Thymus (tissue), 11 donors: ENCODE measurements around the gene CDH22. TPM values are rescaled to one million over a fixed set of nuclear protein-coding genes. Genes with fewer than 3 reads are reported as not detected.

Experiments
- DNase-seq, 9 donors: peaks; one replicate each; pipeline ENCODE4 v3.0.0-alpha.2; 2013; ENCODE audit warnings: low spot score in 9 of 9, low read depth in 6 of 9, missing footprints in 1 of 9
- H3K27ac ChIP-seq, 2 donors: one replicate each; pipeline ENCODE4 v1.5.1; 2013; ENCODE audit warnings: control low read depth in 1 of 2, low read depth in 1 of 2, low read length in 1 of 2, mild to moderate bottlenecking in 1 of 2, moderate library complexity in 1 of 2
- H3K27me3 ChIP-seq, 2 donors: one replicate each; pipeline ENCODE4 v1.5.1; 2013; ENCODE audit warnings: low read length in 1 of 2; ENCODE audit not compliant: control insufficient read depth in 2 of 2, insufficient read depth in 1 of 2
- H3K36me3 ChIP-seq, 2 donors: one replicate each; pipeline ENCODE4 v1.5.1; 2013; ENCODE audit warnings: low read length in 1 of 2, mild to moderate bottlenecking in 1 of 2, moderate library complexity in 1 of 2; ENCODE audit not compliant: control insufficient read depth in 2 of 2, insufficient read depth in 2 of 2
- H3K4me1 ChIP-seq, 2 donors: one replicate each; pipeline ENCODE4 v1.5.1; 2013; ENCODE audit warnings: low read length in 2 of 2; ENCODE audit not compliant: control insufficient read depth in 2 of 2, insufficient read depth in 2 of 2
- H3K4me3 ChIP-seq, 2 donors: one replicate each; pipeline ENCODE4 v1.5.1; 2013; ENCODE audit warnings: low read length in 2 of 2, control low read depth in 1 of 2, mild to moderate bottlenecking in 1 of 2
- H3K9me3 ChIP-seq, 2 donors: one replicate each; pipeline ENCODE4 v1.5.1; 2013; ENCODE audit warnings: low read length in 1 of 2, mild to moderate bottlenecking in 1 of 2; ENCODE audit not compliant: control insufficient read depth in 2 of 2, insufficient read depth in 1 of 2
- WGBS: extraction: QIAGEN DNeasy Blood & Tissue Kit; methylation state at CpG from one replicate; pipeline ENCODE4 v1.1.7; 2013; 5-methylcytosine and 5-hydroxymethylcytosine counted together
- polyA plus RNA-seq: library from polyadenylated mRNA; stranded (reverse); fragments of 200-250 nt; gene quantifications from one replicate; pipeline ENCODE4 v1.2.3, GENCODE V29; 2013
- total RNA-seq: library from RNA; stranded (reverse); fragments of 120-200 nt; gene quantifications from one replicate; pipeline ENCODE4 v1.2.4, GENCODE V29; 2013
- donor health status: healthy.

CDH22 gene
- total and polyA plus RNA-seq, 2 donors: 0.05 to 0.11 TPM

DNA sequence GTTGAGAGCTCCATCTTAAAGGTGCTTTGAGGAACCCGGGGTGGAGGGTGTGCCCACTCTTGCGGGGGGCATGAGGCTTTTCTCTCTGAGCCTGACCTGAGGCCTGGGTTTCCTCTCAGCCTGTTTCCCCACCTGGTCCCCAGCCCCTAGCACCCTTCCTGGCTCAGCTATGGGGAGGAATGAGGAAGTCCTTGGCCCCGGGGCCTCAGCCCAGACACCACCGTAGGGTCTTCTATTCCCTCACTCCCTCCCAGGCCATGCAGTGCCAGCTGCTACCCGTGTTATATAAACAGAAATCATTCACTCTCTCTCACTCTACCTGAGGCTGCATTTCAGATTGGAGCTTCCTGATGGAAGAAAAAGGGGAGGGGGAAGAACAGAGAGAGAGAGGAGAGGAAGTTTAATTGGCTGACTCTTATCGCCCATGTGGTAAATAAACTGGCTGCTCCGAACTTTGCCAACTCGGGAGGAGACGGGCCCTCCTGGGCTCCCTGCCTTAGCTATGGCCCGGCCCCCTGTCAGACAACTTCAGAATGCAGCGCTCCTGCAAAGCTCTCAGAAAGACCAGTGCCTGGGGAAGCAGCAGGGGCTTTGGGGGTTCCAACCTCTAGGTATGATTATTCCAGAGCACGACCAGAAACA is 2.8 kb downstream of the CDH22 start:
- H3K27me3 ChIP-seq: peaks cover 40 to 73% of the 10 kb centered on the region in 2 donors
- no peak for DNase-seq
- no peak overlapping the region for H3K27ac ChIP-seq

DNA sequence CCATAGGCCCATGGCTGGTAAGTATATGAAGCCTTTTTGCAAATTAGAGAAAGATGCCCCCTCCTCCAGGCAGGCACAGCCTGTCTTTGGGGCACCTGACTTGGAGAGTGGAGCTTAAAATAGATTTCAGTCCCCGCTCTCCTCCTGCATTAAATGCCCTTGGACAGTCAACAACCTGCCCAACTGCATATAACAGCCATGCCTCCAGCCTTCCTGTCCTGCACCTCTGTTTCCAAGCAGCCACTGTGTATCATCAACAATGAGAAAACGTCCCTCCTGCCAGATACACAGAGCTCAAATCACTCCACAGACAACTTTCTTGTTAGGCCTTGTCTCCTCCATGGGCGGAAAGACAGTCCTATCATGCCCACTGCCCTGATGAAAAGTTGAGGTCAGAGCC is 3.4 kb downstream of the CDH22 start:
- peaks cover 38 to 67% of the 10 kb centered on the region in 2 donors for H3K27me3 ChIP-seq
- WGBS: 79% methylated on average over 3 of the region's 3 CpGs

More for the DNA sequence above, 2.8 kb downstream of the CDH22 start:
- 31% methylated on average over 12 of the region's 12 CpGs for WGBS
- H3K9me3 ChIP-seq: no peaks in the 10 kb centered on the region
- no peaks in the 10 kb centered on the region for H3K36me3 ChIP-seq
- H3K4me1 ChIP-seq: no peaks in the 10 kb centered on the region
- H3K4me3 ChIP-seq: no peak overlapping the region

DNA sequence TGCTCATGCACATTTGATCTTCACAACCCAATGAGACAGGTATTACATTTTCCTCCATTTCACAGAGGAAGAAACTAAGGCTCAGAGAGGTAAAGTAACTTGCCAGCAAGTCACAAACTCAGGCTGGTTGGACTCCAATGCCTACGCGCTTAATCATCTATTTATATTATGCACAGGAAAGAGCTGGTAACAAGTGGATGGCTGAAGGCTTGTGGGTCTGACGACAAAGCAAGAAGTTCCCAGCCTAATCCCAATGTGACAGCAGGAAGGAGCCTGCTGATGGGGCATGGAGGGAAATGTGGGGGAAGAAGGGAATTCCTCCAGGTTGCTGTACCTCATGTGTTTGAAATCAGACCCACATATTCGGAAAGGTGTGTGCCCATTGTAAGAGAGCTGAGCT is 3.9 kb downstream of the CDH22 start:
- DNase-seq: no peak
- WGBS: 88% methylated on average over 4 of the region's 4 CpGs
- no peaks in the 10 kb centered on the region for H3K36me3 ChIP-seq
- no peak overlapping the region for H3K4me3 ChIP-seq
- H3K27me3 ChIP-seq: peaks cover 35 to 62% of the 10 kb centered on the region in 2 donors
- H3K27ac ChIP-seq: no peak overlapping the region
- H3K4me1 ChIP-seq: no peaks in the 10 kb centered on the region
- H3K9me3 ChIP-seq: no peaks in the 10 kb centered on the region

More for the DNA sequence above, 3.4 kb downstream of the CDH22 start:
- no peak for DNase-seq
- Histone ChIP-seq H3K9me3 (no peaks in the 10 kb centered on the region), H3K27ac (no peak overlapping the region), H3K4me3 (no peak overlapping the region), H3K36me3 (no peaks in the 10 kb centered on the region), H3K4me1 (no peaks in the 10 kb centered on the region)

DNA sequence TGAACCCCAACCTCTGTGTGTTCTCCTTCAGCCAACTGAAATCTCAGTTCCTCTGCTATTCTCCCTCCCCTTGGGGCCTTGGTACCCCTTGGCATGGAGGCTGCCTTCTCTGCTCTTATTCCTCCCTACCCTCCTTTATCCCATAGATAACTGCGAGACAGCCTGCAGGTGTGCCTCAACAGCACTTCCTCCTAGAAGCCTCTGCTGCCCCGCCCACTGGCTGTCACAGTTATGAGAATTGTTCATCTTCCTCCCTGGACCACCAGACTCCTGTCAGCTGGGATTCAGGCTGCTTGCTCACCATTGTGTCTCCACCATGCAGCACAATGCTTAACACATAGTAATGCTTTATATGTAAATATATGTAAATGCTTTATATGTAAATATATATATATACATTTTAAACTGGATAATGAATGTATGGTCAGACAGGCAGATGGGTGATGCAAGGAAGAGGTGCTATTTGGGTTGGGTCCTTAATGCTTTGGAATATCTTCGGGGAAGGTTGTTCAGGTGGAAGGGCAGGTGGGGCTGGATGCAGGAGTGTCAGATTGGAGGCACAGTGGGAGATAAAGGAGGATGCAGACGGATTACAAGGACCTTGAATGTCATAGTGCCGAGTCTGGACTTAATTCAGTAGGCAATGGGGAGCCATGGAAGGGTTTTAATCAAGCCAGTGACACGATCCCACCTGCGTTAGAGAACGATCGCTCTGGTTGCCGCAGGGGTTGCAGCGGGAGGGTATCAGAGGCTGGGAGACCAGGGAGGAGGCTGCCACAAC is 4.9 kb downstream of the CDH22 start:
- Histone ChIP-seq H3K27ac (no peak overlapping the region), H3K9me3 (no peaks in the 10 kb centered on the region), H3K4me1 (no peaks in the 10 kb centered on the region), H3K36me3 (no peaks in the 10 kb centered on the region), H3K27me3 (peaks cover 26 to 56% of the 10 kb centered on the region in 2 donors), H3K4me3 (no peak overlapping the region)
- 89% methylated on average over 11 of the region's 11 CpGs for WGBS
- no peak for DNase-seq

DNA sequence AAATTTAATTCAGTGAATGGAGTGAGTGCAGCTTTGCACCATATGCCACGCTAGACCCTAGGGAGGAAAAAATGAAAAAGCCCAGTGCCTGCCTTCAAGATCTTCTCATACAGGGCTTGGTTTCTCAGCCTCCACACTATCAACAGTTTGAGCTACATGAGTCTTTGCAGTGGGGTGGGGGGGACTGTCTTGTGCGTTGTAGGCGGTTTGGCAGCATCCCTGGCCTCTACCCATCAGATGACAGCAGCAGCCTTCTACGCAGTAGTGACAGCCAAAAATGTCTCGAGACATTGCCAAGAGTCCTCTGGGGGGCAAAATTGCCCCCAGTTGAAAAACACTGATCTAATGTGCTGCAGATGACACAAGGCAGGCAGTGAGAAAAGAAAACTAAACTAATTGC is 6.2 kb downstream of the CDH22 start:
- no peaks in the 10 kb centered on the region for H3K36me3 ChIP-seq
- no peaks in the 10 kb centered on the region for H3K4me1 ChIP-seq
- 95% methylated on average over 5 of the region's 5 CpGs for WGBS
- peaks cover 13 to 47% of the 10 kb centered on the region in 2 donors for H3K27me3 ChIP-seq
- H3K27ac ChIP-seq: no peak overlapping the region
- no peaks in the 10 kb centered on the region for H3K9me3 ChIP-seq
- H3K4me3 ChIP-seq: no peak overlapping the region
- no peak for DNase-seq

DNA sequence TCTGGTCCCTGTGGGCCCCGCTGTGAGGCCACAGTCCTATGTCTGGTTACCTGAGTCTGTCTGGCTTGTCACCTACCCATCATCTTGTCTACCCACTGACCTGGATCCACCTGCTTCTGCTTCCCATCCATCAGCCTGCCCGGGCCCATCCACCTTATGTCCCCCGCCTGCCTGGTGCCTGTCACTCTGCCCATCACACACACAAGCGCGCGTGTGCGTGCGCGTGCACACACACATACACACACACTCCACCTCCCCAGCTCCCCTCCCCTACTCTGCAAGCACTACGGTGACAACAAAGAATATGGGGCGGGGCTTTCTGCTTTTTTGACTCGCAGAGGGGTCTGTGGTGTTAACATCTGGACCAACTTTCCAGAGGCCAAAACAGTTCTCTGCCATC is 8.0 kb downstream of the CDH22 start:
- 86% methylated on average over 12 of the region's 12 CpGs for WGBS
- DNase-seq: no peak
- Histone ChIP-seq H3K4me1 (no peaks in the 10 kb centered on the region), H3K4me3 (no peak overlapping the region), H3K27me3 (peaks cover 0 to 35% of the 10 kb centered on the region in 2 donors), H3K9me3 (no peaks in the 10 kb centered on the region), H3K27ac (no peak overlapping the region), H3K36me3 (no peaks in the 10 kb centered on the region)

DNA sequence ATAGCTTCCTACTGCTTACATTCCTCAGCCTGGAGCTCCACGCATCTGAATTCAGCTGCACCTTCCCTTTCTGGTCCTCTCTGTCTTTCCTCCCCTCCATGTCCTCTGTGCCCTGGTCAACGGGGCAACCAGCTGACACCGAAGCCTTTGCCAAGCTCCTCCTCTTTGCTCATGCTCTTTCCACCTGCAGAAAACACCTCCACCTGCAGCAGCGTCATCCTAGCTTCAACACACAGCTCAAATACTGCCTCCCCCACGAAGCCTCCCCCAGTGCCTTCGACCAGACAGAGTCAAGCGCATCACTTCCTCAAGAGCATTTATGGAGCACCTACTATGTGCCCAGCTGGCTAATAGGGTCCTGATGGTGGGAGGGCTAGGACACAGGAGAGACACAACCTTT is 9.2 kb downstream of the CDH22 start:
- peaks cover 0 to 30% of the 10 kb centered on the region in 2 donors for H3K27me3 ChIP-seq
- H3K36me3 ChIP-seq: no peaks in the 10 kb centered on the region
- H3K4me1 ChIP-seq: no peaks in the 10 kb centered on the region
- DNase-seq: no peak
- no peaks in the 10 kb centered on the region for H3K9me3 ChIP-seq
- no peak overlapping the region for H3K27ac ChIP-seq
- no peak overlapping the region for H3K4me3 ChIP-seq
- WGBS: 68% methylated on average over 7 of the region's 7 CpGs

DNA sequence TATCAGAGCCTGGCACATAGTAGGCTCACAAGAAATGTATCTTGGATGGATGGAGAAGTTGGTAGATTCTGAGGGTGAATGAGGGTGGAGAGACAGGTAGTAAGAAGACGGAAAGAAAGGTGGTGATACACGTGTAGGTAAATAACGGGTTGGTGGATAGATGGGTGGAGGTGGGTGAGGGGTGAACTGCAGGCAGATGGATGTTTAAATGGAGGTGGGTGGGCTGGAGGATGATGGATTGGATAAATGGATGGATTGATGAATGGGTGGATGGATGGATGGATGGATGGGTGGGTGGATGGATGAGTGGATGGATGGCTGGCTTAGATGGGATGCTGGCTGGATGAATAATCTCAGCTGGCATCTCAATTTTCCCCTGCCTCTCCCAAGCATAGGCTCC is 9.9 kb downstream of the CDH22 start:
- H3K9me3 ChIP-seq: no peaks in the 10 kb centered on the region
- 83% methylated on average over 3 of the region's 3 CpGs for WGBS
- H3K4me3 ChIP-seq: no peak overlapping the region
- H3K27me3 ChIP-seq: peaks cover 0 to 26% of the 10 kb centered on the region in 2 donors
- no peaks in the 10 kb centered on the region for H3K4me1 ChIP-seq
- no peak for DNase-seq
- no peak overlapping the region for H3K27ac ChIP-seq
- no peaks in the 10 kb centered on the region for H3K36me3 ChIP-seq

DNA sequence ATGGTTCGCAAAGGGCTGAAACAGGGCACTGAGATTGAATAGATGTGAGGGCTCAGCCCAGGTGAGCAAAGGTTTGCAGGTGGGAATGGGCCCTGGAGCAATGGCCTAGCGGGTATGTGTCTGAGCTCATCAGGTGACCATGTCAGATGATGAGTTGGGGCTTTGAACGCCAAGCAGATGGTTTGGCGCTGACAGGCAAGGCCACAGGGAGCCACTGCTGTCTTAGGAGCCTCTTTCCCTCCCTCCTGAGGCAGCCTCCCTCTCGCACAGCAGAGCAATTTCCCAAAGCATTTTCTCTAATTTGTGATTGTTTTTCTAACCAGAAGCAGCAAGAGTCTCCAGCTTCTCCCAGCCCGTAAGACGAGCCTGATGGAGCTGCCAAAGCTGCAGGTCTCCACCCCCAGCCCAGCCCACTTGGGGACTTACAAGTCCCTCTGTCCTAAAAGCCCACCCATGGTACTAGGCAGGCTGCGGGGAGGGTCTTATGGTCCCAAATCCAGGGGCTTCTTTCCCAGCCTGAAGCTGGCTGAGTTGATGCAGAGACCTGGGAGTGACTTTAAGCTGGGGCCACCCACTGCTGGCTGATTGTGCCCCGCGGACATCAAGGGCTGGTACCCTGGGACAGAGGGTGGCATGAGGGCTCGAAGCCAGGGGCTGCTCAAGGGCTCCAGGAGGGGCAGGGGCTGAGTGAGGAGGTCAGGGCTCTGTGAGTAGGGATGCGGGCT is 11.6 kb downstream of the CDH22 start:
- H3K9me3 ChIP-seq: no peaks in the 10 kb centered on the region
- peaks cover 0 to 16% of the 10 kb centered on the region in 2 donors for H3K27me3 ChIP-seq
- no peak overlapping the region for H3K4me3 ChIP-seq
- H3K4me1 ChIP-seq: no peaks in the 10 kb centered on the region
- no peaks in the 10 kb centered on the region for H3K36me3 ChIP-seq
- WGBS: 69% methylated on average over 12 of the region's 12 CpGs
- no peak overlapping the region for H3K27ac ChIP-seq
- DNase-seq: no peak
